ENCODE results near the gene TFF3.

Gene TFF3

GRCh38 chr21:42338729-42339715, 23.8 kb upstream of the TFF3 start:
- H3K27me3 ChIP-seq (replicated peaks; ENCODE audit: control insufficient read depth, insufficient read depth, low read length, poor library complexity, severe bottlenecking), result no peaks in the 10 kb centered on the region
- no peak overlapping the region for H3K27ac ChIP-seq (ENCODE audit: insufficient read depth, low read length, poor library complexity, severe bottlenecking)
- no peaks in the 10 kb centered on the region for H3K9me3 ChIP-seq (ENCODE audit: control insufficient read depth, low read length)
- H3K4me3 ChIP-seq (ENCODE audit: insufficient read depth, low read depth, low read length, poor library complexity, severe bottlenecking), result no peak overlapping the region
- H3K4me1 ChIP-seq (ENCODE audit: control insufficient read depth, insufficient read depth, low read length, poor library complexity, severe bottlenecking), result peaks cover 6% of the 10 kb centered on the region
- no peaks in the 10 kb centered on the region for H3K36me3 ChIP-seq (ENCODE audit: control insufficient read depth, insufficient read depth, low read length)
- DNase-seq, result no peak

- peak; percentile 58 to 73 (median 70) for DNase-seq
- Histone ChIP-seq H3K36me3 (ENCODE audit: control insufficient read depth, insufficient read depth, low read length) (no peaks in the 10 kb centered on the region), H3K4me1 (ENCODE audit: control insufficient read depth, insufficient read depth, low read length, poor library complexity, severe bottlenecking) (peaks cover 6% of the 10 kb centered on the region), H3K27ac (ENCODE audit: insufficient read depth, low read length, poor library complexity, severe bottlenecking) (no peak overlapping the region), H3K4me3 (ENCODE audit: insufficient read depth, low read depth, low read length, poor library complexity, severe bottlenecking) (no peak overlapping the region), H3K9me3 (ENCODE audit: control insufficient read depth, low read length) (no peaks in the 10 kb centered on the region), H3K27me3 (replicated peaks; ENCODE audit: control insufficient read depth, insufficient read depth, low read length, poor library complexity, severe bottlenecking) (no peaks in the 10 kb centered on the region)
Observed at GRCh38 chr21:42337830-42338728, 22.9 kb upstream of the TFF3 start.

- no peaks in the 10 kb centered on the region for H3K9me3 ChIP-seq (ENCODE audit: control insufficient read depth, low read length)
- H3K27me3 ChIP-seq (replicated peaks; ENCODE audit: control insufficient read depth, insufficient read depth, low read length, poor library complexity, severe bottlenecking), result no peaks in the 10 kb centered on the region
- no peak for DNase-seq
- no peak overlapping the region for H3K27ac ChIP-seq (ENCODE audit: insufficient read depth, low read length, poor library complexity, severe bottlenecking)
- H3K4me1 ChIP-seq (ENCODE audit: control insufficient read depth, insufficient read depth, low read length, poor library complexity, severe bottlenecking), result peaks cover 6% of the 10 kb centered on the region
- no peak overlapping the region for H3K4me3 ChIP-seq (ENCODE audit: insufficient read depth, low read depth, low read length, poor library complexity, severe bottlenecking)
- H3K36me3 ChIP-seq (ENCODE audit: control insufficient read depth, insufficient read depth, low read length), result no peaks in the 10 kb centered on the region
Observed at GRCh38 chr21:42337276-42337675, 22.1 kb upstream of the TFF3 start.

DNA sequence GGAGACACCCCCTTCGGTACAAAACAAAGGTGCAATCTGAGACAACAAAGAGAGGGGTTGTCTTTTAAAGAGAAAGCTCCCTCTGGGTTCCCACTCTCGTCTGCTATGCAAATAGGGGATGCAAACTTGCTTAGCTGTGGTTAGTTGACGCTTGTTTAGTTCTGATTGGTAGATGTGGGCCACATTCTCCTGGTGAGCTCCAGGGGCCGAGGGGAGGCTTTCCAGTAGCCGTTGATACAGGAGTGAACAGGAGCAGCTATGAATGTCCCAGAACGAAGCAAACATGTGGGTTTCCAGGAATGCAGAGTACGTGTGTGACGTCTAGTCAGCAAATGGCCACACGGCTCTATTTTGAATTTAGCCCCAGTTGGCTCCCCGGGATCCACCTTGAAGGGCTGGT, 20.8 kb upstream of the TFF3 start:
- Histone ChIP-seq H3K36me3 (ENCODE audit: control insufficient read depth, insufficient read depth, low read length) (no peaks in the 10 kb centered on the region), H3K4me1 (ENCODE audit: control insufficient read depth, insufficient read depth, low read length, poor library complexity, severe bottlenecking) (peaks cover 6% of the 10 kb centered on the region), H3K4me3 (ENCODE audit: insufficient read depth, low read depth, low read length, poor library complexity, severe bottlenecking) (no peak overlapping the region), H3K27me3 (replicated peaks; ENCODE audit: control insufficient read depth, insufficient read depth, low read length, poor library complexity, severe bottlenecking) (no peaks in the 10 kb centered on the region), H3K9me3 (ENCODE audit: control insufficient read depth, low read length) (peaks cover 5% of the 10 kb centered on the region), H3K27ac (ENCODE audit: insufficient read depth, low read length, poor library complexity, severe bottlenecking) (no peak overlapping the region)
- DNase-seq, result no peak

DNA sequence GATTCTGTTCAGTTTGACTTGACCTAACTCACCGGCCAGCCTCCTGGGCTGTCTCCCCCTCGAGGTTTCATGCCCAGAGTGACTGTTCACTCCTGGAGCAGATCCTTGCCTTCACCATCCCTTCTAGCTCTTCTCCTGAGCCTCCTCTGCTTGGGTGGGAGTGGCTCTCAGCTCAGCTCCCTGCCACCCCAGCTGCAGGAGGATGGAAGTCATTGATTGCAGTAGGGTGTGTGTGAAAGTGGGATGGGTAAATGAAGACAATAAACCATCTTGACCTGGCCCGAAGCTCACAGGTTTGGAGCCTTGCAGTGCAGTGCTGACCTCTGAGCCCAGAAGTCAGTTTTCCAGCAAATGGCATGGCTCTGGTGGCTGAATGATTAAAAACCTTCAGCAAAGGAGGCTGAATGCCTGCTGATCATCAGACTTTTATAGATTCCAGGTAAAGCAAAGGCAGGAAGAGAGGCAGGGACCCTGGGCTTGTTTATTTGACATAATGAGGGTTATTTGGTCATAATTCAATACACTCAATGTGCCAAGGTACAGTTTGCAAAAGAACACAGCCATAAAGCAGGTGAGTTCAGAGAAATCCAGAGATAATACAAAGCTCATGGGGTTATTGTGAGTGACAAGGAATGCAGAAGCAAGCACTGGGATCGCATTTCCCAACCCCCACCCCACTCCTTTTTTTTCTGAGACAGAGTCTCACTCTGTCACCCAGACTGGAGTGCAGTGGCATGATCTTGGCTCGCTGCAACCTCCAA, 17.5 kb upstream of the TFF3 start:
- DNase-seq, result no peak
- H3K4me1 ChIP-seq (ENCODE audit: control insufficient read depth, insufficient read depth, low read length, poor library complexity, severe bottlenecking), result no peaks in the 10 kb centered on the region
- H3K27me3 ChIP-seq (replicated peaks; ENCODE audit: control insufficient read depth, insufficient read depth, low read length, poor library complexity, severe bottlenecking), result no peaks in the 10 kb centered on the region
- H3K27ac ChIP-seq (ENCODE audit: insufficient read depth, low read length, poor library complexity, severe bottlenecking), result no peak overlapping the region
- H3K9me3 ChIP-seq (ENCODE audit: control insufficient read depth, low read length), result peaks cover 5% of the 10 kb centered on the region
- no peaks in the 10 kb centered on the region for H3K36me3 ChIP-seq (ENCODE audit: control insufficient read depth, insufficient read depth, low read length)
- H3K4me3 ChIP-seq (ENCODE audit: insufficient read depth, low read depth, low read length, poor library complexity, severe bottlenecking), result no peak overlapping the region

DNA sequence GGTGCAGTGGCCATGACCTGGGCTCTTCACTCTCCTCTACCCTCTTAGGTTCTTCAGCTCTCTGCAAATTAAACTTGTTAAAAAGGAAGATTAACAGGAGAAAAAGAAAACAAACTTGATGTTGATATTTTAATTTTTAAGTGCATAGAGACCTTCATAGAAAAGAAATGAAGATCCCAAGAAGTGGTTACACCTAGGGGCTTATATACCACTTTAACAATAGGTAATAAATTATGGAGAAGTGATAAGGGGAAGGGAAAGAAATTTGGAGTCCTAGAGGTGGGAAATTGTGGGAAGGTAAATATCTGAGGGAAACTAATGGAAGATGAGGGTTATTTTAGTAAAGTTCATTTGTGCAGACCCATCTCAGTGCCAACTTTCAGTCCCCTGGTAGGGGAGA, 16.5 kb upstream of the TFF3 start:
- DNase-seq, result no peak
- Histone ChIP-seq H3K9me3 (ENCODE audit: control insufficient read depth, low read length) (peaks cover 5% of the 10 kb centered on the region), H3K36me3 (ENCODE audit: control insufficient read depth, insufficient read depth, low read length) (no peaks in the 10 kb centered on the region), H3K4me3 (ENCODE audit: insufficient read depth, low read depth, low read length, poor library complexity, severe bottlenecking) (no peak overlapping the region), H3K27me3 (replicated peaks; ENCODE audit: control insufficient read depth, insufficient read depth, low read length, poor library complexity, severe bottlenecking) (no peaks in the 10 kb centered on the region), H3K27ac (ENCODE audit: insufficient read depth, low read length, poor library complexity, severe bottlenecking) (no peak overlapping the region), H3K4me1 (ENCODE audit: control insufficient read depth, insufficient read depth, low read length, poor library complexity, severe bottlenecking) (no peaks in the 10 kb centered on the region)

DNA sequence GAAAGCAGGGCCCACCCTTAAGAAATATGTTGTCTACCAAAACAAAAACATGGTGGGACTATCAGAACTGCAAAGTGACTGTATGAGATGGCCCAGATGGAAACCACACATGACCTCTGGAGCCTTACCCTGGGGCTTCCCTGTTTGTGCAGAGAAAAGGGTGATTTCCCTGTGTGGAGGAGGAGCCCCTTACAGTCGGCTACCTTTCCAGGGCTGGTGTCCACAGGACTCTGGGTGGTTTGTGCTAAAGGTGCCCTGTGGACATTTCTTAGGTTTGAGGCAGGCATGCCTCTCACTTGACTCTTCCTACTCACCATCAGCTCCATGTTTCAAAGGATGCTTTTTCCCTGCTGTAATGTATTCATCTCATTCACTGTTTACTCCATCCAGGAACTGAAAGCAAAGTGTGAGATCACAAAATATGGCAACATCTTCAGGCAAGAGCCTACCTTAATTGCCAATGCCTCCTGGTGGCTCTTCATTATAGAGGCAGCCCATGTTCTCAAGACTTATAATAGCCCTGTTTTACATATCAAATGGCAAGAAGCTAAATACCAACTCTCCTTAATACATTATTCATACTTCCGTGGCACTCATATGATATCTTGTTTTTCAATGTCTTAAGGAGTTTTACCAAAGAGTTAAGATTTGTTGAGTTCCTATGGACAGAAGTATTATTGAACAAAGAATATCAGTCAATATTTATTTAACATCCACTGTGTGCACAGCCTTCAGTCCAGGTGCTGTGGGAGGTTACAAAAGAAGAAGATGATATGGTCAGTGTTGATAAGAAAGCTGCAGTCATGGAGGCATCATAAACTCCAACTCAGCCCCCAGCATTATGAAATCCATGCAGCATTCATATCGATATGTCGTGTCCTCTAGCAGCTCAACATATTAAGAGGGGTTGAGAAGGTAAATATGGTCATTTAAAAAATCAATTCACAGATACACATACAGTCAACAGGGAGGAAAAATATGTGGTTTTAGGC, 15.5 kb upstream of the TFF3 start:
- DNase-seq, result no peak
- Histone ChIP-seq H3K27ac (ENCODE audit: insufficient read depth, low read length, poor library complexity, severe bottlenecking) (no peak overlapping the region), H3K27me3 (replicated peaks; ENCODE audit: control insufficient read depth, insufficient read depth, low read length, poor library complexity, severe bottlenecking) (no peaks in the 10 kb centered on the region), H3K36me3 (ENCODE audit: control insufficient read depth, insufficient read depth, low read length) (no peaks in the 10 kb centered on the region), H3K4me1 (ENCODE audit: control insufficient read depth, insufficient read depth, low read length, poor library complexity, severe bottlenecking) (no peaks in the 10 kb centered on the region), H3K9me3 (ENCODE audit: control insufficient read depth, low read length) (peaks cover 5% of the 10 kb centered on the region), H3K4me3 (ENCODE audit: insufficient read depth, low read depth, low read length, poor library complexity, severe bottlenecking) (no peak overlapping the region)

DNA sequence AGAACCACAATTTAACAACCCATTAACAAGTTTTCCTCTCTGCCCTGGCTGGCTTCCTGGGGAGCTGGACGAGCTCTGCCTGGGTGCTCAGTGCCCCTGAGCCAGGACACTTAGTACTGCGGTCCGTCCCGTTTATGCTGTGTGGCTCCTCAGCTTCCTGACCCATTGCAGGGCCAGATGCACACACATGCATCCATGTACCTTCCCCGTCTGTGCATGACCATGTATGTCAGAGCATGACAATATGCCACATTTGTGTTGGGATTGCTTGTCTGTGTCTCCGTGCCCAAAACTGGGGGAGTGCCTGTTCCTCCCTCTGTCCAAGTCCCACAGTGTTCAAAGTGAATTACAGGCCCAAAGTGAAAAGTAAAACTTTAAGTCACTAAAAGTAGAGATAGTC, 9.7 kb upstream of the TFF3 start:
- Histone ChIP-seq H3K9me3 (ENCODE audit: control insufficient read depth, low read length) (no peaks in the 10 kb centered on the region), H3K27ac (ENCODE audit: insufficient read depth, low read length, poor library complexity, severe bottlenecking) (no peak overlapping the region), H3K27me3 (replicated peaks; ENCODE audit: control insufficient read depth, insufficient read depth, low read length, poor library complexity, severe bottlenecking) (no peaks in the 10 kb centered on the region), H3K4me1 (ENCODE audit: control insufficient read depth, insufficient read depth, low read length, poor library complexity, severe bottlenecking) (no peaks in the 10 kb centered on the region), H3K4me3 (ENCODE audit: insufficient read depth, low read depth, low read length, poor library complexity, severe bottlenecking) (no peak overlapping the region), H3K36me3 (ENCODE audit: control insufficient read depth, insufficient read depth, low read length) (no peaks in the 10 kb centered on the region)
- no peak for DNase-seq

DNA sequence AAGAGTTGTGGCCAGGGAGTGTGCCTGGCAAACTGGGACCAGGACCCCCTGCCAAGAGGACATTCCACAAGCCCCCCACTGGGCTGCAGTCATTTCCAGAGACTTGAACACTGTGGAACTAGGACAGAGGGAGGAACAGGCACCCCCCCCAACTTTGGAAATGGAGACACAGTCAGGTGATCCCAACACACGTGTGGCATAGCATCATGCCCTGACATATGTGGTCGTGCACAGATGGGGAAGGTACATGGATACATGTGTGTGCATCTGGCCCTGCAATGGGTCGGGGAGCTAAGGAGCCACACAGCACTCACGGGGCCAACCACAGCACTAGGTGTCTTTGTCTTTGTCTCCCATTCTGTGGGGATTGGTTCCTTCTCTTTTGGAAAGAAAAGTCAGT, 6.6 kb upstream of the TFF3 start:
- H3K27ac ChIP-seq (ENCODE audit: insufficient read depth, low read length, poor library complexity, severe bottlenecking), result no peak overlapping the region
- no peaks in the 10 kb centered on the region for H3K9me3 ChIP-seq (ENCODE audit: control insufficient read depth, low read length)
- no peak for DNase-seq
- H3K27me3 ChIP-seq (replicated peaks; ENCODE audit: control insufficient read depth, insufficient read depth, low read length, poor library complexity, severe bottlenecking), result no peaks in the 10 kb centered on the region
- no peak overlapping the region for H3K4me3 ChIP-seq (ENCODE audit: insufficient read depth, low read depth, low read length, poor library complexity, severe bottlenecking)
- no peaks in the 10 kb centered on the region for H3K36me3 ChIP-seq (ENCODE audit: control insufficient read depth, insufficient read depth, low read length)
- no peaks in the 10 kb centered on the region for H3K4me1 ChIP-seq (ENCODE audit: control insufficient read depth, insufficient read depth, low read length, poor library complexity, severe bottlenecking)

Measured in effector memory CD4-positive, alpha-beta T cell (primary cell).